Ascending aorta (tissue), 2 donors: ENCODE results near the gene ABCC1. TPM values are rescaled to one million over a fixed set of nuclear protein-coding genes. Genes with fewer than 3 reads are reported as not detected.
"Not testable (repeated sequence)": the region's sequence is repeated elsewhere in the genome, so short reads cannot be mapped to it uniquely, and the experiment has no call there.

Experiments
- DNase-seq, 2 donors: peaks; one replicate each; pipeline ENCODE4 v3.0.0-alpha.2; 2019; ENCODE audit warnings: low spot score in 2 of 2
- H3K27ac ChIP-seq, 2 donors: fragments of 200-600 bp; sonication (generic); one replicate each; pipeline ENCODE4 v1.5.1; 2016 to 2017; ENCODE audit warnings: mild to moderate bottlenecking in 1 of 2
- H3K27me3 ChIP-seq: fragments of 200-600 bp; sonication (generic); one replicate; pipeline ENCODE4 v1.5.1; 2017
- H3K36me3 ChIP-seq, 2 donors: fragments of 200-600 bp; sonication (generic); one replicate each; pipeline ENCODE4 v1.5.1; 2016
- H3K4me1 ChIP-seq, 2 donors: fragments of 200-600 bp; sonication (generic); one replicate each; pipeline ENCODE4 v1.5.1; 2016 to 2017; ENCODE audit warnings: mild to moderate bottlenecking in 1 of 2
- H3K4me3 ChIP-seq, 2 donors: fragments of 200-600 bp; sonication (generic); one replicate each; pipeline ENCODE4 v1.5.1; 2016 to 2017; ENCODE audit warnings: mild to moderate bottlenecking in 1 of 2
- H3K9me3 ChIP-seq, 2 donors: fragments of 200-600 bp; sonication (generic); one replicate each; pipeline ENCODE4 v1.5.1; 2016
- intact Hi-C: fragments of 100-400 bp; cut with DNase I; formaldehyde crosslinking; loops from one replicate; pipeline ENCODE4 v1.15.1; 2023
- total RNA-seq: library from RNA; depleted of rRNA; stranded (reverse); fragments of >200 nt; gene quantifications from one replicate; pipeline ENCODE4 v1.1.0, GENCODE V29; 2016
- TF ChIP-seq, protein P1 (sequence below), 3 experiments: fragments of 200-600 bp in 2 of 3; fragments of 450-650 bp in 1 of 3; sonication (generic) in 2 of 3; IDR thresholded peaks; one replicate each; pipeline ENCODE4 v1.5.1; 2016 to 2019; ENCODE audit warnings: antibody characterized with exemption in 3 of 3, mild to moderate bottlenecking in 1 of 3, moderate library complexity in 1 of 3

The ABCC1 gene
- total RNA-seq, 1 donor from 2014 or later: 144 TPM

DNA sequence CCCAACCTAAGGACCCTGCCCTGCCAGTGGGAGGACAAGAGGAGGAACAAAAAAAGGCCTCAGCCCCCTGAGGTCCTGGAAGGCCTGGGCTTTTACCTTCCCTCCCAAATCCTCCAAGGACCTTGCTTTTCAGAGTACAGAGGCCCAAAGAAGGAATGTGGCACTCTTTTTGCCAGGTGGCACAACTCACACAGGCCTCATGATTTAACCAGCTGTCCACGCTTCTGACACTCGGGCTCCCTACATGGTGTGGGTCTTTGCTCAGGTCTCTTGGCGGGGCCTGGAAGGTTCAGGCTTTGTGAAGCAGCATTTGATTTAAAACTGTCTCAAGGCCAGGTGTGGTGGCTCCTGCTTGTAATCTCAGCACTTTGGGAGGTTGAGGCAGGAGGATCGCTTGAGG is 153.3 kb downstream of the ABCC1 start:
- Histone ChIP-seq H3K9me3 (no peaks in the 10 kb centered on the region), H3K4me1 (peaks cover 0 to 3% of the 10 kb centered on the region in 2 donors), H3K27ac (no peak overlapping the region), H3K36me3 (peaks cover 46 to 65% of the 10 kb centered on the region in 2 donors), H3K27me3 (no peaks in the 10 kb centered on the region), H3K4me3 (no peak overlapping the region)
- intact Hi-C loops: no loop called here
- TF ChIP-seq, protein P1, sequence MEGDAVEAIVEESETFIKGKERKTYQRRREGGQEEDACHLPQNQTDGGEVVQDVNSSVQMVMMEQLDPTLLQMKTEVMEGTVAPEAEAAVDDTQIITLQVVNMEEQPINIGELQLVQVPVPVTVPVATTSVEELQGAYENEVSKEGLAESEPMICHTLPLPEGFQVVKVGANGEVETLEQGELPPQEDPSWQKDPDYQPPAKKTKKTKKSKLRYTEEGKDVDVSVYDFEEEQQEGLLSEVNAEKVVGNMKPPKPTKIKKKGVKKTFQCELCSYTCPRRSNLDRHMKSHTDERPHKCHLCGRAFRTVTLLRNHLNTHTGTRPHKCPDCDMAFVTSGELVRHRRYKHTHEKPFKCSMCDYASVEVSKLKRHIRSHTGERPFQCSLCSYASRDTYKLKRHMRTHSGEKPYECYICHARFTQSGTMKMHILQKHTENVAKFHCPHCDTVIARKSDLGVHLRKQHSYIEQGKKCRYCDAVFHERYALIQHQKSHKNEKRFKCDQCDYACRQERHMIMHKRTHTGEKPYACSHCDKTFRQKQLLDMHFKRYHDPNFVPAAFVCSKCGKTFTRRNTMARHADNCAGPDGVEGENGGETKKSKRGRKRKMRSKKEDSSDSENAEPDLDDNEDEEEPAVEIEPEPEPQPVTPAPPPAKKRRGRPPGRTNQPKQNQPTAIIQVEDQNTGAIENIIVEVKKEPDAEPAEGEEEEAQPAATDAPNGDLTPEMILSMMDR (IDR thresholded peaks at IDR 0.05): no peak
- no peak for DNase-seq

GRCh38 chr16:16104132-16104803 is 154.9 kb downstream of the ABCC1 start:
- H3K4me3 ChIP-seq, H3K9me3 ChIP-seq, intact Hi-C loops, H3K27me3 ChIP-seq, H3K4me1 ChIP-seq, H3K27ac ChIP-seq, DNase-seq: not testable (repeated sequence)
- peaks cover 51 to 67% of the 10 kb centered on the region in 2 donors for H3K36me3 ChIP-seq

- H3K4me1 ChIP-seq, intact Hi-C loops, H3K4me3 ChIP-seq, H3K9me3 ChIP-seq, DNase-seq, H3K27ac ChIP-seq, H3K27me3 ChIP-seq: not testable (repeated sequence)
- H3K36me3 ChIP-seq: peaks cover 49 to 67% of the 10 kb centered on the region in 2 donors
Measured at GRCh38 chr16:16104804-16105141, 155.4 kb downstream of the ABCC1 start.

- intact Hi-C loops: no loop called here
- no peak for DNase-seq
- H3K9me3 ChIP-seq: no peaks in the 10 kb centered on the region
- H3K27me3 ChIP-seq: no peaks in the 10 kb centered on the region
- no peak overlapping the region for H3K27ac ChIP-seq
- no peak overlapping the region for H3K4me3 ChIP-seq
- TF ChIP-seq, protein P1 (IDR thresholded peaks at IDR 0.05): no peak
- H3K4me1 ChIP-seq: peaks cover 0 to 3% of the 10 kb centered on the region in 2 donors
- peaks cover 55 to 76% of the 10 kb centered on the region in 2 donors for H3K36me3 ChIP-seq
Measured at GRCh38 chr16:16105646-16106045, 156.2 kb downstream of the ABCC1 start.

DNA sequence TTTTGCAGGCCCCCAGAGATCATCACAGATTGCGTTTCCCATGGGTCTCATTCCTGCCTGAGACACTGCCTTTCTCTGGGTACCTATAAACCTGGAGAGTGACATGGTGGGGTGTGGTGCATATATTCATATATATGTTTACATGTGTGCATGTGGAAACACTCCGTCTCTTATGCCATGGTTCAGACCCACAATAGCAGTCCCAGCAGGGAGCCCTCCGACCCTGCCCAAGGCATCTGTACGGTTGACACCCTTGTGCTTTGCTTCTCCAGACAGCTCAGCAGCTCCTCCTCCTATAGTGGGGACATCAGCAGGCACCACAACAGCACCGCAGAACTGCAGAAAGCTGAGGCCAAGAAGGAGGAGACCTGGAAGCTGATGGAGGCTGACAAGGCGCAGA is 157.1 kb downstream of the ABCC1 start:
- Histone ChIP-seq H3K27ac (no peak overlapping the region), H3K9me3 (no peaks in the 10 kb centered on the region), H3K27me3 (no peaks in the 10 kb centered on the region), H3K4me1 (peaks cover 0 to 3% of the 10 kb centered on the region in 2 donors), H3K4me3 (no peak overlapping the region), H3K36me3 (peaks cover 64 to 82% of the 10 kb centered on the region in 2 donors)
- DNase-seq: no peak
- intact Hi-C loops: no loop called here
- TF ChIP-seq, protein P1 (IDR thresholded peaks at IDR 0.05): no peak

DNA sequence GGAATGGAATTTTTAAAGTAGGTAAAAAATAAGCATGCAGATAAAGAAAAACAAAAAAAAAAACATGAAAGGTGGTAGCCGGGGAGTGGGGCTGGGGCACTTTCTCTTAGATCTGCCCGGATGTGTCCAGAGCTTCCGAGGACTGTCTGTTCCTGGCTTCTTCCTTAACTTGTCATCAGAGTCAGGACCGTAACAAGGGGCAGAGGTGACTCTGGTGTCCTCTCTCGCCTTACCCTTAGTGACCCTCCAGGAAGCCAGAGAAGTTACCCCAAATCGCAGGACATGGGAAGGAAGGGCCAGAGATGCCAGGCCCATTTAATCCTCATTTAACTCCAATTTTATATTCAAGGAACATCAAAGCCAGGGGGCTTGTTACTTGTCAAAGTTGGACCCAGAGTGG is 158.4 kb downstream of the ABCC1 start:
- no peak overlapping the region for H3K4me3 ChIP-seq
- TF ChIP-seq, protein P1 (IDR thresholded peaks at IDR 0.05): no peak
- H3K27ac ChIP-seq: no peak overlapping the region
- intact Hi-C loops: no loop called here
- H3K27me3 ChIP-seq: no peaks in the 10 kb centered on the region
- no peaks in the 10 kb centered on the region for H3K4me1 ChIP-seq
- H3K9me3 ChIP-seq: no peaks in the 10 kb centered on the region
- no peak for DNase-seq
- H3K36me3 ChIP-seq: peaks cover 70 to 88% of the 10 kb centered on the region in 2 donors

DNA sequence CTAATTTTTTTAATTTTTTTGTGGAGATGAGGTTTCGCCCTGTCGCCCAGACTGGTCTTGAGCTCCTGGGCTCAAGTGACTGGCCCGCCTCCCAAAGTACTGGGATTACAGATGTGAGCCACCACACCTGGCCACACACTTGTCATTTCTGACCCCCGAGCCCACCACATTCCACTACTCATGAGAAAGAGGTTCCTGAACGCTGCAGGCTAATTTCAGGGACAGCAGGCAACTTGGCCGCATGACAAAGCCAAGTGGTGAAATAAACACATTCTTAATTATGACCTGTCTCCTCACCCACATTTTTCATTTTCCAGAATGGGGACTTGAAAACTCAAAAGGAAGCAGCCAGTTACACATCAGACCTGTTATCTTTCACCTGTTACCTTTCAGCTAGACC is 159.3 kb downstream of the ABCC1 start:
- H3K27ac ChIP-seq: no peak overlapping the region
- peaks cover 69 to 88% of the 10 kb centered on the region in 2 donors for H3K36me3 ChIP-seq
- TF ChIP-seq, protein P1 (IDR thresholded peaks at IDR 0.05): no peak
- DNase-seq: no peak
- H3K4me1 ChIP-seq: no peaks in the 10 kb centered on the region
- H3K4me3 ChIP-seq: no peak overlapping the region
- H3K27me3 ChIP-seq: no peaks in the 10 kb centered on the region
- intact Hi-C loops: no loop called here
- H3K9me3 ChIP-seq: no peaks in the 10 kb centered on the region
